IMR-90 (cell line): Measurements from ENCODE around the gene IL34. TPM values are rescaled to one million over a fixed set of nuclear protein-coding genes. Genes with fewer than 3 reads are reported as not detected.

Experiments used
- ATAC-seq: fragments of 200-7000 bp; cut with Tn5 transposase; 2 replicates; pipeline ENCODE4 v1.9.1; 2020; ENCODE audit warnings: low read depth, mild to moderate bottlenecking, moderate library complexity
- BruUV-seq: library from RNA; stranded (reverse); fragments of 400-500 nt; replicated peaks from 2 replicates; lab custom pipeline; 2021; lab: Mats Ljungman, UMichigan
- CTCF ChIA-PET: fragments of 300-600 bp; formaldehyde crosslinking; extraction: SDS; loops from one replicate; lab custom pipeline; 2021; ENCODE audit warnings: antibody characterized with exemption; lab: Yijun Ruan, JAX
- POLR2A ChIA-PET: fragments of 300-600 bp; sonication (Branson Sonifier 250); formaldehyde crosslinking; loops from one replicate; lab custom pipeline; 2022; ENCODE audit warnings: antibody characterized with exemption; ENCODE audit not compliant: unreplicated experiment; lab: Charles Lee
- DNase-seq: peaks from one replicate; pipeline ENCODE4 v3.0.0; 2013
- H2AFZ ChIP-seq: replicated peaks from 2 replicates; pipeline ENCODE3; 2013; ENCODE audit warnings: low read length, mild to moderate bottlenecking; ENCODE audit not compliant: poor library complexity
- H2AK5ac ChIP-seq: 2 replicates; pipeline ENCODE4 v1.6.1; 2013; ENCODE audit warnings: low read depth, low read length, inconsistent platforms
- H2AK9ac ChIP-seq: replicated peaks from 2 replicates; pipeline ENCODE3; 2013; ENCODE audit warnings: mild to moderate bottlenecking, low read depth, low read length, moderate library complexity; ENCODE audit not compliant: poor library complexity
- H2BK120ac ChIP-seq: 2 replicates; pipeline ENCODE4 v1.6.1; 2013; ENCODE audit warnings: low read depth, low read length, inconsistent platforms
- H2BK15ac ChIP-seq: 3 replicates; pipeline ENCODE4 v1.6.1; 2013; ENCODE audit warnings: low read depth, low read length, inconsistent platforms
- H2BK20ac ChIP-seq: 2 replicates; pipeline ENCODE4 v1.6.1; 2013; ENCODE audit warnings: low read depth, mild to moderate bottlenecking, inconsistent platforms, low read length, moderate library complexity
- H2BK5ac ChIP-seq: 2 replicates; pipeline ENCODE4 v1.6.1; 2013; ENCODE audit warnings: mild to moderate bottlenecking, low read depth, low read length, inconsistent platforms; ENCODE audit not compliant: poor library complexity, severe bottlenecking
- H3K14ac ChIP-seq: replicated peaks from 2 replicates; pipeline ENCODE4 v1.6.1; 2013; ENCODE audit warnings: low read depth, low read length, inconsistent platforms
- H3K18ac ChIP-seq: 2 replicates; pipeline ENCODE4 v1.6.1; 2013; ENCODE audit warnings: low read depth, low read length, control low read depth
- H3K23ac ChIP-seq: 2 replicates; pipeline ENCODE4 v1.6.1; 2013; ENCODE audit warnings: low read depth, low read length, inconsistent platforms
- H3K27ac ChIP-seq: 2 replicates; pipeline ENCODE4 v1.5.1; 2013; ENCODE audit warnings: mild to moderate bottlenecking, control low read depth, low read length; ENCODE audit not compliant: insufficient read depth
- H3K27me3 ChIP-seq: 2 replicates; pipeline ENCODE4 v1.6.1; 2013; ENCODE audit warnings: low read length; ENCODE audit not compliant: control insufficient read depth, insufficient read depth
- H3K36me3 ChIP-seq: 2 replicates; pipeline ENCODE4 v1.6.1; 2013; ENCODE audit warnings: low read length, mixed read lengths; ENCODE audit not compliant: control insufficient read depth, insufficient read depth
- H3K4ac ChIP-seq: 2 replicates; pipeline ENCODE4 v1.6.1; 2013; ENCODE audit warnings: low read depth, low read length, inconsistent platforms
- H3K4me1 ChIP-seq: 2 replicates; pipeline ENCODE4 v1.6.1; 2013; ENCODE audit warnings: low read length, mixed read lengths; ENCODE audit not compliant: control insufficient read depth, insufficient read depth
- H3K4me2 ChIP-seq: 2 replicates; pipeline ENCODE4 v1.6.1; 2013; ENCODE audit warnings: low read depth, mild to moderate bottlenecking, control low read depth, low read length, moderate library complexity
- H3K4me3 ChIP-seq: 2 replicates; pipeline ENCODE4 v1.5.1; 2013; ENCODE audit warnings: low read depth, mild to moderate bottlenecking, control low read depth, low read length, moderate library complexity; ENCODE audit not compliant: insufficient read depth
- H3K56ac ChIP-seq: 2 replicates; pipeline ENCODE4 v1.6.1; 2013; ENCODE audit warnings: low read length, inconsistent platforms; ENCODE audit not compliant: insufficient read depth; ENCODE audit errors: extremely low read depth
- H3K79me1 ChIP-seq, 2 experiments: 2 replicates each; pipeline ENCODE4 v1.6.1; 2013; ENCODE audit warnings: low read length in 2 of 2, inconsistent platforms in 1 of 2, low read depth in 1 of 2
- H3K9ac ChIP-seq: 2 replicates; pipeline ENCODE4 v1.6.1; 2013; ENCODE audit warnings: low read depth, low read length, control low read depth
- H3K9me1 ChIP-seq: 2 replicates; pipeline ENCODE4 v1.6.1; 2013; ENCODE audit warnings: low read length, inconsistent platforms; ENCODE audit not compliant: insufficient read depth
- H3K9me3 ChIP-seq: 2 replicates; pipeline ENCODE4 v1.6.1; 2013; ENCODE audit warnings: low read length; ENCODE audit not compliant: control insufficient read depth, insufficient read depth
- H4K20me1 ChIP-seq: 2 replicates; pipeline ENCODE4 v1.6.1; 2013; ENCODE audit warnings: low read length, inconsistent platforms; ENCODE audit not compliant: insufficient read depth
- H4K5ac ChIP-seq: 2 replicates; pipeline ENCODE4 v1.6.1; 2013; ENCODE audit warnings: mild to moderate bottlenecking, low read depth, low read length, control low read depth
- H4K8ac ChIP-seq, 2 experiments: 2 replicates each; pipeline ENCODE4 v1.6.1; 2013; ENCODE audit warnings: low read depth in 2 of 2, low read length in 2 of 2, control low read depth in 1 of 2, inconsistent platforms in 1 of 2
- H4K91ac ChIP-seq: 2 replicates; pipeline ENCODE4 v1.6.1; 2013; ENCODE audit warnings: low read depth, low read length, inconsistent platforms; ENCODE audit not compliant: insufficient read depth
- BHLHE40 ChIP-seq: fragments of 150-350 bp; IDR thresholded peaks from 2 replicates; pipeline ENCODE4 v1.6.1; 2016; ENCODE audit warnings: mild to moderate bottlenecking, low read depth, low read length
- CEBPB ChIP-seq: IDR thresholded peaks from 2 replicates; pipeline ENCODE4 v1.6.1; 2012; ENCODE audit warnings: low read depth, low read length, improper control_type of control experiment
- CHD1 ChIP-seq: IDR thresholded peaks from 2 replicates; pipeline ENCODE4 v1.6.1; 2012; ENCODE audit warnings: low read depth, low read length, improper control_type of control experiment
- CTCF ChIP-seq: conservative IDR thresholded peaks from 2 replicates; pipeline ENCODE4 v1.5.1; 2012; ENCODE audit warnings: mild to moderate bottlenecking, low read depth, low read length, improper control_type of control experiment
- ELK1 ChIP-seq: fragments of 150-350 bp; IDR thresholded peaks from 2 replicates; pipeline ENCODE4 v1.6.1; 2016; ENCODE audit warnings: low read depth, mild to moderate bottlenecking, low read length, moderate library complexity, borderline replicate concordance
- FOS ChIP-seq: fragments of 150-350 bp; IDR thresholded peaks from 2 replicates; pipeline ENCODE4 v1.6.1; 2016; ENCODE audit warnings: low read depth, low read length
- MAFK ChIP-seq: IDR thresholded peaks from 2 replicates; pipeline ENCODE4 v1.6.1; 2012; ENCODE audit warnings: low read depth, low read length, improper control_type of control experiment
- MAZ ChIP-seq: IDR thresholded peaks from 2 replicates; pipeline ENCODE4 v1.6.1; 2012; ENCODE audit warnings: low read depth, mild to moderate bottlenecking, low read length, improper control_type of control experiment, moderate library complexity, borderline replicate concordance
- MXI1 ChIP-seq: IDR thresholded peaks from 2 replicates; pipeline ENCODE4 v1.6.1; 2012; ENCODE audit warnings: low read depth, mild to moderate bottlenecking, low read length, moderate library complexity, borderline replicate concordance
- NFE2L2 ChIP-seq: fragments of 150-350 bp; IDR thresholded peaks from 2 replicates; pipeline ENCODE4 v1.6.1; 2016; ENCODE audit warnings: low read depth, mild to moderate bottlenecking, low read length
- POLR2A ChIP-seq: IDR thresholded peaks from 2 replicates; pipeline ENCODE4 v1.6.1; 2012; ENCODE audit warnings: mild to moderate bottlenecking, low read depth, low read length
- RAD21 ChIP-seq: IDR thresholded peaks from 2 replicates; pipeline ENCODE4 v1.6.1; 2012; ENCODE audit warnings: low read length, improper control_type of control experiment
- RFX5 ChIP-seq: IDR thresholded peaks from 2 replicates; pipeline ENCODE4 v1.8.0; 2012; ENCODE audit warnings: low read depth, mild to moderate bottlenecking, low read length, moderate library complexity
- SMC3 ChIP-seq: fragments of 150-350 bp; IDR thresholded peaks from 2 replicates; pipeline ENCODE4 v1.6.1; 2016; ENCODE audit warnings: low read depth, mild to moderate bottlenecking, antibody characterized with exemption, low read length, moderate library complexity
- USF2 ChIP-seq: fragments of 150-350 bp; IDR thresholded peaks from 2 replicates; pipeline ENCODE4 v1.6.1; 2017; ENCODE audit warnings: mild to moderate bottlenecking, antibody characterized with exemption, low read length, low read depth
- WGBS, 2 experiments: methylation state at CpG; one replicate each; pipeline versions ENCODE4 v1.1.5 to v1.1.7; 2013; ENCODE audit warnings: missing lambda C conversion rate in 2 of 2; ENCODE audit not compliant: insufficient read length in 1 of 2; ENCODE audit errors: extremely low coverage in 2 of 2; 5-methylcytosine and 5-hydroxymethylcytosine counted together
- dilution Hi-C: fragments of 300-500 bp; cut with HindIII; formaldehyde crosslinking; loops from one replicate; pipeline ENCODE4 v1.14.3; 2018; ENCODE audit warnings: low sequenced_read_pairs; ENCODE audit not compliant: unreplicated experiment
- in situ Hi-C: fragments of 300-500 bp; cut with MboI; formaldehyde crosslinking; loops from 3 replicates; pipeline ENCODE4 v1.14.3; 2019; ENCODE audit warnings: low sequenced_read_pairs, inconsistent platforms, mixed read lengths
- intact Hi-C: fragments of 100-400 bp; cut with micrococcal nuclease; formaldehyde crosslinking; loops from 2 replicates; pipeline ENCODE4 v1.10.0; 2022
- polyA plus RNA-seq, 3 experiments: library from polyadenylated mRNA; depleted of rRNA; stranded (reverse); fragments of >200 nt; gene quantifications; 2 replicates each; pipeline ENCODE4 v1.2.3, GENCODE V29; 2012; ENCODE audit warnings: low replicate concordance in 1 of 3
- total RNA-seq: library from RNA; depleted of rRNA; stranded (reverse); fragments of >200 nt; gene quantifications from 2 replicates; pipeline ENCODE4 v1.2.3, GENCODE V29; 2012

IL34 gene
- total and polyA plus RNA-seq, 2 of the 4 experiments (the other 2 are of a cell fraction), result 1.3 to 2.5 TPM

GRCh38 chr16:70615945-70616344, 30.4 kb upstream of the IL34 start:
- no peak overlapping the region for H3K4me2 ChIP-seq
- H2AK5ac ChIP-seq, result no peak overlapping the region
- H3K18ac ChIP-seq, result no peak overlapping the region
- H3K14ac ChIP-seq, result no peak overlapping the region
- in situ Hi-C loops (no loop called here), dilution Hi-C loops (no loop called here), intact Hi-C loops (no loop called here)
- no peak overlapping the region for H3K4me3 ChIP-seq
- POLR2A ChIA-PET, result no interaction called here
- H4K91ac ChIP-seq, result no peak overlapping the region
- BruUV-seq, result no TSS peak
- DNase-seq (no peak), ATAC-seq (no peak)
- H3K9me3 ChIP-seq, result no peaks in the 10 kb centered on the region
- H2BK5ac ChIP-seq, result no peak overlapping the region
- H3K4me1 ChIP-seq, result no peaks in the 10 kb centered on the region
- no peak overlapping the region for H4K8ac ChIP-seq
- H3K23ac ChIP-seq, result no peak overlapping the region
- no peak overlapping the region for H2AFZ ChIP-seq
- no peak overlapping the region for H4K5ac ChIP-seq
- H3K27ac ChIP-seq, result no peak overlapping the region
- H3K9me1 ChIP-seq, result no peaks in the 10 kb centered on the region
- CTCF ChIA-PET, result no interaction called here
- TF ChIP-seq MAZ, result no peak
- no peak for TF ChIP-seq USF2
- TF ChIP-seq POLR2A, result no peak
- no peak for TF ChIP-seq MXI1
- TF ChIP-seq ELK1, result no peak
- no peak for TF ChIP-seq FOS
- no peak for TF ChIP-seq CHD1
- no peak for TF ChIP-seq BHLHE40
- no peak for TF ChIP-seq MAFK
- no peak for TF ChIP-seq RFX5
- TF ChIP-seq NFE2L2, result no peak
- no peak for TF ChIP-seq RAD21
- no peak for TF ChIP-seq CTCF
- TF ChIP-seq CEBPB, result no peak
- TF ChIP-seq SMC3, result no peak
- no peaks in the 10 kb centered on the region for H3K79me1 ChIP-seq
- no CpG with 5 or more reads among the region's 5 CpGs for WGBS, 2 experiments
- no peak overlapping the region for H3K56ac ChIP-seq
- no peak overlapping the region for H3K4ac ChIP-seq
- no peak overlapping the region for H2BK15ac ChIP-seq
- no peaks in the 10 kb centered on the region for H3K36me3 ChIP-seq
- H3K27me3 ChIP-seq, result no peaks in the 10 kb centered on the region; the same call in none of the 2 replicates
- no peaks in the 10 kb centered on the region for H4K20me1 ChIP-seq
- no peak overlapping the region for H2AK9ac ChIP-seq
- no peak overlapping the region for H3K9ac ChIP-seq
- no peak overlapping the region for H2BK120ac ChIP-seq
- H2BK20ac ChIP-seq, result no peak overlapping the region
